Measurements from ENCODE around the gene TACO1. TPM values are rescaled to one million over a fixed set of nuclear protein-coding genes. Genes with fewer than 3 reads are reported as not detected.
A peak's percentile ranks its signal among the peaks of the same experiment; 100 is the strongest.

TACO1 gene
- total RNA-seq, 3 donors from 2014 or later (not counting 1 experiment from before 2014, with no cell fraction given), result 7.1 to 10.9 (median 9.2) TPM

- DNase-seq (no peak), ATAC-seq (no peak)
- Mint-ChIP-seq H3K36me3 (no peaks in the 10 kb centered on the region), H3K27me3 (ENCODE audit: low read depth in 2 of 2) (no peaks in the 10 kb centered on the region), H3K27ac (peak overlapping the region; percentile 48 to 70), H3K9me3 (no peaks in the 10 kb centered on the region), H3K4me1 (peaks cover 68 to 74% of the 10 kb centered on the region in 2 donors), H3K4me3 (no peak overlapping the region)
- intact Hi-C loops (cut with micrococcal nuclease), result no loop called here
- no peak for TF ChIP-seq CTCF (IDR thresholded peaks at IDR 0.05)
- H3K36me3 ChIP-seq (ENCODE audit: control insufficient read depth, insufficient read depth, low read length), result peaks cover 2% of the 10 kb centered on the region
- H3K27ac ChIP-seq (ENCODE audit: low read length), result no peak overlapping the region
- no peaks in the 10 kb centered on the region for H3K9me3 ChIP-seq (ENCODE audit: control insufficient read depth, insufficient read depth, low read length)
- H3K27me3 ChIP-seq (ENCODE audit: control insufficient read depth, insufficient read depth, low read length), result no peaks in the 10 kb centered on the region
- no peak overlapping the region for H3K4me3 ChIP-seq (ENCODE audit: low read length)
- peaks cover 8% of the 10 kb centered on the region for H3K4me1 ChIP-seq (ENCODE audit: control insufficient read depth, insufficient read depth, low read length)
- WGBS (ENCODE audit: insufficient coverage), result 100% methylated on average over 3 of the region's 5 CpGs
These were observed 36.1 kb upstream of the TACO1 start for GRCh38 chr17:63564562-63564961.

GRCh38 chr17:63567229-63567628 lies 33.5 kb upstream of the TACO1 start:
- Mint-ChIP-seq H3K27me3 (ENCODE audit: low read depth in 2 of 2) (no peaks in the 10 kb centered on the region), H3K4me3 (no peak overlapping the region), H3K4me1 (peaks cover 68 to 75% of the 10 kb centered on the region in 2 donors), H3K27ac (peak overlapping the region in 1 of 2 donors; percentile 65), H3K9me3 (no peaks in the 10 kb centered on the region), H3K36me3 (no peaks in the 10 kb centered on the region)
- intact Hi-C loops (cut with micrococcal nuclease), result no loop called here
- no peaks in the 10 kb centered on the region for H3K9me3 ChIP-seq (ENCODE audit: control insufficient read depth, insufficient read depth, low read length)
- H3K36me3 ChIP-seq (ENCODE audit: control insufficient read depth, insufficient read depth, low read length), result peaks cover 2% of the 10 kb centered on the region
- TF ChIP-seq CTCF (IDR thresholded peaks at IDR 0.05), result no peak
- ATAC-seq (no peak), DNase-seq (no peak)
- H3K4me3 ChIP-seq (ENCODE audit: low read length), result no peak overlapping the region
- 88% methylated on average over 1 of the region's 1 CpG for WGBS (ENCODE audit: insufficient coverage)
- no peaks in the 10 kb centered on the region for H3K27me3 ChIP-seq (ENCODE audit: control insufficient read depth, insufficient read depth, low read length)
- H3K4me1 ChIP-seq (ENCODE audit: control insufficient read depth, insufficient read depth, low read length), result peaks cover 4% of the 10 kb centered on the region
- H3K27ac ChIP-seq (ENCODE audit: low read length), result no peak overlapping the region

- Histone ChIP-seq H3K27ac (ENCODE audit: low read length) (no peak overlapping the region), H3K4me3 (ENCODE audit: low read length) (no peak overlapping the region), H3K4me1 (ENCODE audit: control insufficient read depth, insufficient read depth, low read length) (no peaks in the 10 kb centered on the region), H3K9me3 (ENCODE audit: control insufficient read depth, insufficient read depth, low read length) (no peaks in the 10 kb centered on the region), H3K27me3 (ENCODE audit: control insufficient read depth, insufficient read depth, low read length) (no peaks in the 10 kb centered on the region), H3K36me3 (ENCODE audit: control insufficient read depth, insufficient read depth, low read length) (peaks cover 2% of the 10 kb centered on the region)
- H3K4me3 Mint-ChIP-seq, result no peak overlapping the region
- intact Hi-C loops (cut with micrococcal nuclease), result no loop called here
- H3K9me3 Mint-ChIP-seq, result no peaks in the 10 kb centered on the region
- ATAC-seq (no peak), DNase-seq (no peak)
- WGBS (ENCODE audit: insufficient coverage), result 90% methylated on average over 7 of the region's 8 CpGs
- H3K27me3 Mint-ChIP-seq (ENCODE audit: low read depth in 2 of 2), result no peaks in the 10 kb centered on the region
- peaks cover 62 to 70% of the 10 kb centered on the region in 2 donors for H3K4me1 Mint-ChIP-seq
- TF ChIP-seq CTCF (IDR thresholded peaks at IDR 0.05), result no peak
- peak overlapping the region; percentile 31 to 36 for H3K27ac Mint-ChIP-seq
- no peaks in the 10 kb centered on the region for H3K36me3 Mint-ChIP-seq
These were observed 32.1 kb upstream of the TACO1 start for GRCh38 chr17:63568563-63568962.

GRCh38 chr17:63571632-63572310 lies 28.9 kb upstream of the TACO1 start:
- Histone ChIP-seq H3K4me1 (ENCODE audit: control insufficient read depth, insufficient read depth, low read length) (no peaks in the 10 kb centered on the region), H3K27me3 (ENCODE audit: control insufficient read depth, insufficient read depth, low read length) (no peaks in the 10 kb centered on the region), H3K27ac (ENCODE audit: low read length) (no peak overlapping the region), H3K4me3 (ENCODE audit: low read length) (no peak overlapping the region), H3K36me3 (ENCODE audit: control insufficient read depth, insufficient read depth, low read length) (peaks cover 3% of the 10 kb centered on the region), H3K9me3 (ENCODE audit: control insufficient read depth, insufficient read depth, low read length) (no peaks in the 10 kb centered on the region)
- H3K4me3 Mint-ChIP-seq, result no peak overlapping the region
- no peaks in the 10 kb centered on the region for H3K9me3 Mint-ChIP-seq
- no peaks in the 10 kb centered on the region for H3K36me3 Mint-ChIP-seq
- peak overlapping the region; percentile 0 to 1 for H3K27ac Mint-ChIP-seq
- DNase-seq (no peak), ATAC-seq (no peak)
- peaks cover 58 to 68% of the 10 kb centered on the region in 2 donors for H3K4me1 Mint-ChIP-seq
- 86% methylated on average over 1 of the region's 1 CpG for WGBS (ENCODE audit: insufficient coverage)
- no peaks in the 10 kb centered on the region for H3K27me3 Mint-ChIP-seq (ENCODE audit: low read depth in 2 of 2)
- no peak for TF ChIP-seq CTCF (IDR thresholded peaks at IDR 0.05)
- intact Hi-C loops (cut with micrococcal nuclease), result no loop called here

All from natural killer cell (primary cell).